ENCODE data around the gene SH3YL1. TPM values are rescaled to one million over a fixed set of nuclear protein-coding genes. Genes with fewer than 3 reads are reported as not detected.

SH3YL1 gene
- total RNA-seq, 1 experiment from 2014 or later, result 26.5 TPM

DNA sequence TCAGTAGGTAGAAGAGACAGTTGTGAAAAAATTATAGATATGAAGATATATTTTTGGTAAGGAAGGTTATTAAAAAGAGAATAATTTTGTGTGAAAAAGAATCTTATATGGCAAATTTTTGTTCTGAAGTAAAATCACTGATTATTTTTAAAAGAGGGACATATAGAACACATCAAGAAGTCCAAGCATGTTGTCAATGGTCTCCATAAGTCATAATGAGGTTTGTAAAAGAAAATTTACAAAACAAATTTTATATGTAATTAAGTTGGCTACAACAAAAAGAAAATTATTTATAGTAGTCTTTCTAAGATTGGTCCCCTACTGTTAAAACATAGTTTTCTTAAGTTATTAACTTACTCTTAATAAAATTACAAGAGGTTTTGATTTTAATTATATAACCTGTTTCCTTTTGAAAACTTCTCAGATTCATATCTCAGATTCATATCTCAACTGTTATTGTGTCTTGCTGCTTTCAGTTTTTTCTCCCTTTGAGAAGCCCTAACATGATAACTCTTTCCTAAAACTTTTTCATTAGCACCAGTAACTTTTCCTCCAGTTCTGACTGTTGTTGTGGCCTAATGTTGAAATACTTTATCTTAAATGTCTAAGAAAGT is 81.2 kb downstream of the SH3YL1 start:
- Histone ChIP-seq H4K20me1 (ENCODE audit: control insufficient read depth, insufficient read depth, insufficient read length) (no peaks in the 10 kb centered on the region), H3K4me1 (ENCODE audit: insufficient read depth, low read length) (no peaks in the 10 kb centered on the region), H3K27me3 (ENCODE audit: insufficient read depth, low read length) (no peaks in the 10 kb centered on the region), H2AK5ac (ENCODE audit: insufficient read length, low read length) (no peak overlapping the region), H3K79me1 (ENCODE audit: insufficient read depth, low read depth, low read length, poor library complexity, severe bottlenecking) (no peaks in the 10 kb centered on the region), H3K23ac (ENCODE audit: insufficient read length, low read depth, low read length) (no peak overlapping the region), H3K79me2 (ENCODE audit: insufficient read depth, low read length) (no peaks in the 10 kb centered on the region), H4K5ac (ENCODE audit: insufficient read length, low read depth, low read length) (no peak overlapping the region), H3K9me3 (ENCODE audit: control insufficient read depth, low read depth, low read length) (peaks cover 47% of the 10 kb centered on the region), H2AFZ (ENCODE audit: low read length) (no peak overlapping the region), H3T11ph (ENCODE audit: low read length) (no peak overlapping the region), H3K56ac (ENCODE audit: insufficient read length, low read depth, low read length) (no peak overlapping the region), H3K14ac (ENCODE audit: insufficient read depth, low read length) (no peak overlapping the region), H3K18ac (ENCODE audit: insufficient read length, low read depth, low read length) (no peak overlapping the region), H3K4ac (ENCODE audit: low read depth, low read length) (no peak overlapping the region), H4K91ac (ENCODE audit: insufficient read length, low read depth, low read length) (no peak overlapping the region), H3K27ac (ENCODE audit: insufficient read length, low read depth, low read length) (no peak overlapping the region), H2BK15ac (ENCODE audit: low read depth, low read length) (no peak overlapping the region), H2BK120ac (ENCODE audit: low read depth, low read length, poor library complexity, severe bottlenecking) (no peak overlapping the region), H3K9ac (ENCODE audit: extremely low read depth, insufficient read length, low read length) (no peak overlapping the region), H3K4me2 (ENCODE audit: insufficient read depth, insufficient read length, low read length) (no peak overlapping the region), H2BK20ac (ENCODE audit: low read depth, low read length, poor library complexity, severe bottlenecking) (no peak overlapping the region), H4K8ac (replicated peaks; ENCODE audit: insufficient read length, low read depth, low read length) (no peak overlapping the region), H3K23me2 (ENCODE audit: insufficient read length, low read depth, low read length, poor library complexity, severe bottlenecking) (no peaks in the 10 kb centered on the region), H2BK5ac (ENCODE audit: insufficient read length, low read length) (no peak overlapping the region), H2BK12ac (ENCODE audit: insufficient read length, low read depth, low read length) (no peak overlapping the region)
- H3K4me3 Mint-ChIP-seq, result no peak overlapping the region
- TF ChIP-seq, protein P1, sequence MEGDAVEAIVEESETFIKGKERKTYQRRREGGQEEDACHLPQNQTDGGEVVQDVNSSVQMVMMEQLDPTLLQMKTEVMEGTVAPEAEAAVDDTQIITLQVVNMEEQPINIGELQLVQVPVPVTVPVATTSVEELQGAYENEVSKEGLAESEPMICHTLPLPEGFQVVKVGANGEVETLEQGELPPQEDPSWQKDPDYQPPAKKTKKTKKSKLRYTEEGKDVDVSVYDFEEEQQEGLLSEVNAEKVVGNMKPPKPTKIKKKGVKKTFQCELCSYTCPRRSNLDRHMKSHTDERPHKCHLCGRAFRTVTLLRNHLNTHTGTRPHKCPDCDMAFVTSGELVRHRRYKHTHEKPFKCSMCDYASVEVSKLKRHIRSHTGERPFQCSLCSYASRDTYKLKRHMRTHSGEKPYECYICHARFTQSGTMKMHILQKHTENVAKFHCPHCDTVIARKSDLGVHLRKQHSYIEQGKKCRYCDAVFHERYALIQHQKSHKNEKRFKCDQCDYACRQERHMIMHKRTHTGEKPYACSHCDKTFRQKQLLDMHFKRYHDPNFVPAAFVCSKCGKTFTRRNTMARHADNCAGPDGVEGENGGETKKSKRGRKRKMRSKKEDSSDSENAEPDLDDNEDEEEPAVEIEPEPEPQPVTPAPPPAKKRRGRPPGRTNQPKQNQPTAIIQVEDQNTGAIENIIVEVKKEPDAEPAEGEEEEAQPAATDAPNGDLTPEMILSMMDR (conservative IDR thresholded peaks at IDR 0.05), result no peak
- DNase-seq, result no peak
- peaks cover 67 to 70% of the 10 kb centered on the region in 2 experiments for H3K9me3 Mint-ChIP-seq
- peaks cover 17 to 46% (median 43%) of the 10 kb centered on the region in 3 experiments for H3K36me3 Mint-ChIP-seq (ENCODE audit: insufficient read depth in 1 of 3, low read depth in 3 of 3)
- H3K4me1 Mint-ChIP-seq, result no peaks in the 10 kb centered on the region
- no peak overlapping the region for H3K27ac Mint-ChIP-seq
- H3K27me3 Mint-ChIP-seq (ENCODE audit: low read depth), result no peaks in the 10 kb centered on the region; the same call in 1 of the 2 replicates

All from H9 (cell line).